Lower lobe of right lung (tissue), 2 donors: ENCODE results near the gene FOXK1. TPM values are rescaled to one million over a fixed set of nuclear protein-coding genes. Genes with fewer than 3 reads are reported as not detected.

Experiments
- ATAC-seq, 2 donors: fragments of 200-7000 bp; cut with Tn5 transposase; one replicate each; pipeline ENCODE4 v1.9.1; 2020 to 2022; ENCODE audit warnings: mild to moderate bottlenecking in 2 of 2, moderate library complexity in 2 of 2
- DNase-seq: peaks from one replicate; pipeline ENCODE4 v3.0.0-alpha.2; 2020
- H3K27ac ChIP-seq: fragments of 200-600 bp; one replicate; pipeline ENCODE4 v1.8.0; 2022
- H3K27me3 ChIP-seq: fragments of 200-600 bp; one replicate; pipeline ENCODE4 v1.8.0; 2022; ENCODE audit warnings: low read depth
- H3K36me3 ChIP-seq: fragments of 200-600 bp; one replicate; pipeline ENCODE4 v1.8.0; 2022; ENCODE audit warnings: mild to moderate bottlenecking
- H3K4me1 ChIP-seq: fragments of 200-600 bp; one replicate; pipeline ENCODE4 v1.8.0; 2022
- H3K4me3 ChIP-seq: fragments of 200-600 bp; one replicate; pipeline ENCODE4 v1.8.0; 2022; ENCODE audit warnings: mild to moderate bottlenecking
- H3K9me3 ChIP-seq: fragments of 200-600 bp; one replicate; pipeline ENCODE4 v1.8.0; 2022
- CTCF ChIP-seq: fragments of 200-600 bp; IDR thresholded peaks from one replicate; pipeline ENCODE4 v1.8.0; 2022; ENCODE audit warnings: antibody characterized with exemption, mild to moderate bottlenecking
- intact Hi-C: fragments of 100-400 bp; cut with DNase I; formaldehyde crosslinking; loops from one replicate; pipeline ENCODE4 v1.11.0; 2022
- total RNA-seq: library from RNA; stranded (reverse); fragmentation: NEBNext Ultra II Directional; extraction: Animal tissue kit (Norgen Biotek cat#: 25700); gene quantifications from one replicate; pipeline ENCODE4 v1.2.1, GENCODE V29; 2021
- donor health status: DM: no; HTN: yes; CAD: no; lungs with severe emphysema.

FOXK1 gene
- total RNA-seq, 1 donor from 2014 or later: 28.8 TPM

- Histone ChIP-seq H3K36me3 (no peaks in the 10 kb centered on the region), H3K27ac (no peak overlapping the region), H3K4me1 (peaks cover 12% of the 10 kb centered on the region), H3K9me3 (peaks cover 5% of the 10 kb centered on the region), H3K27me3 (no peaks in the 10 kb centered on the region), H3K4me3 (no peak overlapping the region)
- no peak for ATAC-seq
- DNase-seq: no peak
- intact Hi-C loops: no loop called here
- TF ChIP-seq CTCF: no peak
Observed at GRCh38 chr7:4661871-4662270, 20.2 kb upstream of the FOXK1 start.

- H3K27ac ChIP-seq: no peak overlapping the region
- no peak overlapping the region for H3K4me3 ChIP-seq
- peaks cover 5% of the 10 kb centered on the region for H3K9me3 ChIP-seq
- intact Hi-C loops: no loop called here
- H3K4me1 ChIP-seq: peaks cover 12% of the 10 kb centered on the region
- H3K36me3 ChIP-seq: no peaks in the 10 kb centered on the region
- ATAC-seq (no peak), DNase-seq (no peak)
- TF ChIP-seq CTCF: no peak
- H3K27me3 ChIP-seq: no peaks in the 10 kb centered on the region
Observed at GRCh38 chr7:4663239-4664018, 18.7 kb upstream of the FOXK1 start.

GRCh38 chr7:4665661-4666060 lies 16.4 kb upstream of the FOXK1 start:
- peak overlapping the region; percentile 6 for H3K27ac ChIP-seq
- H3K4me1 ChIP-seq: peaks cover 12% of the 10 kb centered on the region
- TF ChIP-seq CTCF: no peak
- intact Hi-C loops: no loop called here
- no peak for DNase-seq
- no peaks in the 10 kb centered on the region for H3K9me3 ChIP-seq
- H3K27me3 ChIP-seq: no peaks in the 10 kb centered on the region
- no peak overlapping the region for H3K4me3 ChIP-seq
- H3K36me3 ChIP-seq: no peaks in the 10 kb centered on the region
- no peak for ATAC-seq

GRCh38 chr7:4667776-4668509 lies 14.2 kb upstream of the FOXK1 start:
- Histone ChIP-seq H3K4me3 (no peak overlapping the region), H3K4me1 (peaks cover 4% of the 10 kb centered on the region), H3K36me3 (no peaks in the 10 kb centered on the region), H3K9me3 (no peaks in the 10 kb centered on the region), H3K27me3 (no peaks in the 10 kb centered on the region), H3K27ac (no peak overlapping the region)
- intact Hi-C loops: no loop called here
- DNase-seq (no peak), ATAC-seq (no peak)
- no peak for TF ChIP-seq CTCF

GRCh38 chr7:4668510-4668847 lies 13.6 kb upstream of the FOXK1 start:
- no peak for ATAC-seq
- TF ChIP-seq CTCF: no peak
- Histone ChIP-seq H3K36me3 (no peaks in the 10 kb centered on the region), H3K27ac (no peak overlapping the region), H3K4me3 (no peak overlapping the region), H3K4me1 (peaks cover 4% of the 10 kb centered on the region), H3K27me3 (no peaks in the 10 kb centered on the region), H3K9me3 (no peaks in the 10 kb centered on the region)
- no peak for DNase-seq
- intact Hi-C loops: no loop called here
